HCT116 (cell line): Measurements from ENCODE around the gene ADK. TPM values are rescaled to one million over a fixed set of nuclear protein-coding genes. Genes with fewer than 3 reads are reported as not detected.

ENCODE experiments used
- ATAC-seq: fragments of 200-7000 bp; cut with Tn5 transposase; 2 replicates; pipeline ENCODE4 v1.9.1; 2020; ENCODE audit warnings: mild to moderate bottlenecking, moderate library complexity
- BruUV-seq: library from RNA; stranded (reverse); fragments of 400-500 nt; replicated peaks from 2 replicates; lab custom pipeline; 2021; lab: Mats Ljungman, UMichigan
- CTCF ChIA-PET: fragments of 300-600 bp; sonication (Branson Sonifier 250); formaldehyde crosslinking; loops from one replicate; lab custom pipeline; 2021; ENCODE audit warnings: antibody characterized with exemption; lab: Charles Lee
- POLR2A ChIA-PET: fragments of 300-600, 350-600 bp; sonication (Branson Sonifier 250); formaldehyde crosslinking; loops from one replicate; lab custom pipeline; 2021; ENCODE audit warnings: antibody characterized with exemption; lab: Charles Lee
- RAD21 ChIA-PET, 2 experiments: fragments of 300-600 bp; sonication (Branson Sonifier 250); formaldehyde crosslinking; loops; one replicate each; lab custom pipeline; 2023; ENCODE audit warnings: low total read pairs in 2 of 2; ENCODE audit not compliant: uncharacterized antibody in 2 of 2, unreplicated experiment in 2 of 2, low non-redundant PET in 1 of 2; lab: Charles Lee
- DNase-seq: peaks from one replicate; pipeline ENCODE4 v3.0.0-alpha.2; 2010; ENCODE audit warnings: low read depth, low spot score
- H2AFZ ChIP-seq: fragments of 200-600 bp; shearing (Covaris generic), sonication (generic); 2 replicates; pipeline ENCODE4 v1.6.1; 2017; ENCODE audit warnings: low read depth, mixed run types, mixed read lengths, antibody characterized with exemption, low read length; ENCODE audit not compliant: poor library complexity, severe bottlenecking
- H3K27ac ChIP-seq: 2 replicates; pipeline ENCODE4 v1.5.1; 2012; ENCODE audit warnings: low read depth, low read length
- H3K27me3 ChIP-seq: fragments of 200-600 bp; sonication (generic); 2 replicates; pipeline ENCODE4 v1.6.1; 2016; ENCODE audit warnings: mixed run types, low read length, mixed read lengths; ENCODE audit not compliant: insufficient read depth
- H3K36me3 ChIP-seq, 2 experiments: fragments of 200-500 bp in 1 of 2; fragments of 200-600 bp in 1 of 2; sonication (Bioruptor generic) in 1 of 2; sonication (generic) in 1 of 2; 2 replicates each; pipeline versions ENCODE4 v1.5.1 to v1.6.1; 2014 to 2016; ENCODE audit warnings: low read length in 2 of 2, inconsistent platforms in 1 of 2, mixed read lengths in 1 of 2, mixed run types in 1 of 2; ENCODE audit not compliant: insufficient read depth in 2 of 2, control insufficient read depth in 1 of 2
- H3K4me1 ChIP-seq, 2 experiments: fragments of 200-600 bp in 1 of 2; sonication (generic) in 1 of 2; 2 replicates each; pipeline versions ENCODE4 v1.5.1 to v1.6.1; 2012 to 2017; ENCODE audit warnings: low read length in 2 of 2, inconsistent platforms in 1 of 2, mild to moderate bottlenecking in 1 of 2, mixed read lengths in 1 of 2, mixed run types in 1 of 2, moderate library complexity in 1 of 2; ENCODE audit not compliant: insufficient read depth in 2 of 2, control insufficient read depth in 1 of 2
- H3K4me2 ChIP-seq: fragments of 200-600 bp; sonication (generic); 2 replicates; pipeline ENCODE4 v1.6.1; 2017; ENCODE audit warnings: mixed run types, low read length, mixed read lengths
- H3K4me3 ChIP-seq, 2 experiments: fragments of 200-600 bp in 1 of 2; sonication (generic) in 1 of 2; replicated peaks in 1 of 2; 2 replicates each; pipeline ENCODE4 v1.5.1; 2011 to 2016; ENCODE audit warnings: low read length in 2 of 2, control low read depth in 1 of 2, low read depth in 1 of 2, mild to moderate bottlenecking in 1 of 2, mixed read lengths in 1 of 2, mixed run types in 1 of 2
- H3K79me2 ChIP-seq: fragments of 200-600 bp; sonication (generic); 2 replicates; pipeline ENCODE4 v1.6.1; 2017; ENCODE audit warnings: mild to moderate bottlenecking, mixed run types, low read length, moderate library complexity, mixed read lengths; ENCODE audit not compliant: insufficient read depth
- H3K9ac ChIP-seq: fragments of 200-600 bp; sonication (generic); 2 replicates; pipeline ENCODE4 v1.6.1; 2016; ENCODE audit warnings: low read length, mixed read lengths
- H3K9me2 ChIP-seq: fragments of 200-600 bp; sonication (generic), shearing (Covaris generic); 2 replicates; pipeline ENCODE4 v1.6.1; 2017; ENCODE audit warnings: mixed run types, mild to moderate bottlenecking, moderate library complexity; ENCODE audit not compliant: insufficient read depth
- H3K9me3 ChIP-seq, 2 experiments: fragments of 200-500 bp in 1 of 2; fragments of 200-600 bp in 1 of 2; sonication (Bioruptor generic) in 1 of 2; sonication (generic) in 1 of 2; 2 replicates each; pipeline ENCODE4 v1.6.1; 2014 to 2017; ENCODE audit warnings: low read length in 2 of 2, mixed read lengths in 2 of 2, inconsistent platforms in 1 of 2, low read depth in 1 of 2, mild to moderate bottlenecking in 1 of 2, mixed run types in 1 of 2, moderate library complexity in 1 of 2; ENCODE audit not compliant: control insufficient read depth in 1 of 2, insufficient read depth in 1 of 2
- H4K20me1 ChIP-seq: fragments of 200-600 bp; sonication (generic), shearing (Covaris generic); 2 replicates; pipeline ENCODE4 v1.6.1; 2017; ENCODE audit warnings: mixed run types, mild to moderate bottlenecking, moderate library complexity; ENCODE audit not compliant: insufficient read depth
- CBX3 ChIP-seq: IDR thresholded peaks from 2 replicates; pipeline ENCODE4 v1.6.1; 2012; ENCODE audit warnings: low read depth
- CEBPB ChIP-seq: IDR thresholded peaks from 2 replicates; pipeline ENCODE4 v1.6.1; 2012; ENCODE audit warnings: low read depth
- EGR1 ChIP-seq: IDR thresholded peaks from 2 replicates; pipeline ENCODE4 v1.6.1; 2012; ENCODE audit warnings: low read depth
- ELF1 ChIP-seq: IDR thresholded peaks from 2 replicates; pipeline ENCODE4 v1.6.1; 2012; ENCODE audit warnings: low read depth, borderline replicate concordance
- EZH2phosphoT487 ChIP-seq: fragments of 200-600 bp; IDR thresholded peaks from 2 replicates; pipeline ENCODE4 v1.6.1; 2018; ENCODE audit warnings: antibody characterized with exemption, borderline replicate concordance
- FOSL1 ChIP-seq: IDR thresholded peaks from 2 replicates; pipeline ENCODE4 v1.6.1; 2012; ENCODE audit warnings: low read depth
- MAX ChIP-seq: IDR thresholded peaks from 2 replicates; pipeline ENCODE4 v1.6.1; 2012
- POLR2A ChIP-seq: IDR thresholded peaks from 2 replicates; pipeline ENCODE4 v1.7.0; 2011; ENCODE audit warnings: borderline replicate concordance; ENCODE audit not compliant: insufficient read depth, insufficient read length; ENCODE audit errors: extremely low read depth
- POLR2AphosphoS5 ChIP-seq: IDR thresholded peaks from 2 replicates; pipeline ENCODE4 v1.6.1; 2011; ENCODE audit warnings: mild to moderate bottlenecking, low read depth, low read length, moderate library complexity
- RAD21 ChIP-seq: IDR thresholded peaks from 2 replicates; pipeline ENCODE4 v1.6.1; 2012; ENCODE audit warnings: low read depth, mild to moderate bottlenecking
- REST ChIP-seq: IDR thresholded peaks from 2 replicates; pipeline ENCODE4 v1.6.1; 2012; ENCODE audit warnings: low read depth
- SIN3A ChIP-seq: IDR thresholded peaks from 2 replicates; pipeline ENCODE4 v1.6.1; 2012; ENCODE audit warnings: low read depth
- SP1 ChIP-seq: IDR thresholded peaks from 2 replicates; pipeline ENCODE4 v1.6.1; 2012; ENCODE audit warnings: low read depth
- SRF ChIP-seq: IDR thresholded peaks from 2 replicates; pipeline ENCODE4 v1.6.1; 2012; ENCODE audit warnings: low read depth
- TCF7L2 ChIP-seq: IDR thresholded peaks from 2 replicates; pipeline ENCODE4 v1.7.0; 2011; ENCODE audit warnings: borderline replicate concordance, inconsistent platforms; ENCODE audit not compliant: insufficient read depth, insufficient read length; ENCODE audit errors: extremely low read depth
- YY1 ChIP-seq: IDR thresholded peaks from 2 replicates; pipeline ENCODE4 v1.6.1; 2011; ENCODE audit warnings: low read length, low read depth, moderate library complexity, mild to moderate bottlenecking; ENCODE audit not compliant: insufficient replicate concordance; ENCODE audit errors: extremely low read depth
- ZBTB33 ChIP-seq: IDR thresholded peaks from 2 replicates; pipeline ENCODE4 v1.6.1; 2011; ENCODE audit warnings: mild to moderate bottlenecking, low read length, moderate library complexity; ENCODE audit not compliant: insufficient replicate concordance; ENCODE audit errors: extremely low read depth
- ZFX ChIP-seq: fragments of 450-650 bp; IDR thresholded peaks from 2 replicates; pipeline ENCODE4 v1.6.1; 2017
- ZNF274 ChIP-seq: fragments of 200-500 bp; sonication (Bioruptor generic); IDR thresholded peaks from 2 replicates; pipeline ENCODE4 v1.6.1; 2014; ENCODE audit warnings: mild to moderate bottlenecking, low read depth, low read length, inconsistent platforms
- intact Hi-C: fragments of 100-400 bp; cut with micrococcal nuclease; formaldehyde crosslinking; loops from 2 replicates; pipeline ENCODE4 v1.10.0; 2022
- total RNA-seq: library from RNA; stranded (reverse); gene quantifications from one replicate; pipeline ENCODE4 v1.2.1, GENCODE V29; 2021; ENCODE audit not compliant: unreplicated experiment
- TF ChIP-seq, protein P1 (sequence below), 3 experiments: fragments of 200-600 bp in 1 of 3; sonication (generic) in 1 of 3; IDR thresholded peaks in 2 of 3; conservative IDR thresholded peaks in 1 of 3; 2 replicates each; pipeline ENCODE4 v1.5.1; 2012 to 2017; ENCODE audit warnings: low read depth in 2 of 3, low read length in 2 of 3, antibody characterized with exemption in 1 of 3, borderline replicate concordance in 1 of 3, control low read depth in 1 of 3, mild to moderate bottlenecking in 1 of 3, mixed read lengths in 1 of 3, mixed run types in 1 of 3, moderate library complexity in 1 of 3; ENCODE audit not compliant: insufficient read depth in 1 of 3

Gene ADK
- total RNA-seq, 1 experiment from 2014 or later = 55.0 TPM

- intact Hi-C loops = no loop called here
- ChIA-PET CTCF (interaction anchor here (0.7 kb wide), 1 partner anchor 10 kb away, joined by 3 read pairs; no protein-coding TSS in a partner anchor), POLR2A (no interaction called here), RAD21 (interaction anchor here in 1 of 2 experiments (0.6 kb wide), 1 partner anchor 315 kb away, joined by 3 read pairs; no protein-coding TSS in a partner anchor)
- no peaks in the 10 kb centered on the region for H3K79me2 ChIP-seq
- no peaks in the 10 kb centered on the region for H3K9me3 ChIP-seq
- ATAC-seq = no peak
- no peaks in the 10 kb centered on the region for H3K27me3 ChIP-seq
- H3K4me2 ChIP-seq = no peak overlapping the region
- no peaks in the 10 kb centered on the region for H3K4me1 ChIP-seq
- no peak for DNase-seq
- BruUV-seq = no TSS peak
- H3K36me3 ChIP-seq = no peaks in the 10 kb centered on the region
- H4K20me1 ChIP-seq = no peaks in the 10 kb centered on the region
- H3K27ac ChIP-seq = no peak overlapping the region
- H3K4me3 ChIP-seq = no peak overlapping the region
- TF ChIP-seq EZH2phosphoT487 = no peak
- no peak for TF ChIP-seq ZBTB33
- no peak for TF ChIP-seq SRF
- no peak for TF ChIP-seq ZFX
- TF ChIP-seq YY1 = no peak
- no peak for TF ChIP-seq RAD21
- no peak for TF ChIP-seq REST
- no peak for TF ChIP-seq TCF7L2
- no peak for TF ChIP-seq ELF1
- no peak for TF ChIP-seq SIN3A
- TF ChIP-seq POLR2AphosphoS5 = no peak
- TF ChIP-seq CEBPB = no peak
- no peak for TF ChIP-seq MAX
- no peak for TF ChIP-seq EGR1
- TF ChIP-seq SP1 = no peak
- TF ChIP-seq, protein P1, sequence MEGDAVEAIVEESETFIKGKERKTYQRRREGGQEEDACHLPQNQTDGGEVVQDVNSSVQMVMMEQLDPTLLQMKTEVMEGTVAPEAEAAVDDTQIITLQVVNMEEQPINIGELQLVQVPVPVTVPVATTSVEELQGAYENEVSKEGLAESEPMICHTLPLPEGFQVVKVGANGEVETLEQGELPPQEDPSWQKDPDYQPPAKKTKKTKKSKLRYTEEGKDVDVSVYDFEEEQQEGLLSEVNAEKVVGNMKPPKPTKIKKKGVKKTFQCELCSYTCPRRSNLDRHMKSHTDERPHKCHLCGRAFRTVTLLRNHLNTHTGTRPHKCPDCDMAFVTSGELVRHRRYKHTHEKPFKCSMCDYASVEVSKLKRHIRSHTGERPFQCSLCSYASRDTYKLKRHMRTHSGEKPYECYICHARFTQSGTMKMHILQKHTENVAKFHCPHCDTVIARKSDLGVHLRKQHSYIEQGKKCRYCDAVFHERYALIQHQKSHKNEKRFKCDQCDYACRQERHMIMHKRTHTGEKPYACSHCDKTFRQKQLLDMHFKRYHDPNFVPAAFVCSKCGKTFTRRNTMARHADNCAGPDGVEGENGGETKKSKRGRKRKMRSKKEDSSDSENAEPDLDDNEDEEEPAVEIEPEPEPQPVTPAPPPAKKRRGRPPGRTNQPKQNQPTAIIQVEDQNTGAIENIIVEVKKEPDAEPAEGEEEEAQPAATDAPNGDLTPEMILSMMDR (IDR thresholded peaks at IDR 0.05 in 2 of 3, conservative IDR thresholded peaks at IDR 0.05 in 1 of 3; ENCODE audit: borderline replicate concordance in 1 of 3, insufficient read depth in 1 of 3, low read depth in 2 of 3, low read length in 2 of 3) = no peak
- TF ChIP-seq ZNF274 = no peak
- TF ChIP-seq POLR2A = no peak
- no peak for TF ChIP-seq FOSL1
- TF ChIP-seq CBX3 = no peak
- no peaks in the 10 kb centered on the region for H3K9me2 ChIP-seq
- H2AFZ ChIP-seq = no peak overlapping the region
- H3K9ac ChIP-seq = no peak overlapping the region
Measured at GRCh38 chr10:74704629-74705357, 553.8 kb downstream of the ADK start.
